ENCODE measurements around the gene MYO1H. TPM values are rescaled to one million over a fixed set of nuclear protein-coding genes. Genes with fewer than 3 reads are reported as not detected.
A peak's percentile ranks its signal among the peaks of the same experiment; 100 is the strongest.

Gene MYO1H
- total RNA-seq, 1 donor from 2014 or later, result not detected

- Mint-ChIP-seq H3K4me1 (peaks cover 61% of the 10 kb centered on the region), H3K36me3 (ENCODE audit: low read depth) (peaks cover 11% of the 10 kb centered on the region), H3K9me3 (no peaks in the 10 kb centered on the region), H3K27ac (ENCODE audit: unreplicated experiment) (peak overlapping the region; percentile 94), H3K4me3 (peak overlapping the region; percentile 70), H3K27me3 (ENCODE audit: low read depth) (no peaks in the 10 kb centered on the region)
- no peak for DNase-seq (ENCODE audit: low read depth, low spot score)
- no peak for TF ChIP-seq CTCF (conservative IDR thresholded peaks at IDR 0.05)
Observed at GRCh38 chr12:109458086-109458485, 110.4 kb downstream of the MYO1H start.

- Mint-ChIP-seq H3K9me3 (no peaks in the 10 kb centered on the region), H3K27me3 (ENCODE audit: low read depth) (no peaks in the 10 kb centered on the region), H3K4me1 (peaks cover 68% of the 10 kb centered on the region), H3K27ac (ENCODE audit: unreplicated experiment) (peak overlapping the region; percentile 44), H3K36me3 (ENCODE audit: low read depth) (peaks cover 11% of the 10 kb centered on the region), H3K4me3 (peak overlapping the region; percentile 35)
- no peak for DNase-seq (ENCODE audit: low read depth, low spot score)
- no peak for TF ChIP-seq CTCF (conservative IDR thresholded peaks at IDR 0.05)
Observed at GRCh38 chr12:109458771-109459208, 111.1 kb downstream of the MYO1H start.

- Mint-ChIP-seq H3K36me3 (ENCODE audit: low read depth) (peaks cover 9% of the 10 kb centered on the region), H3K4me3 (peak overlapping the region; percentile 35), H3K27me3 (ENCODE audit: low read depth) (no peaks in the 10 kb centered on the region), H3K9me3 (no peaks in the 10 kb centered on the region), H3K4me1 (peaks cover 72% of the 10 kb centered on the region), H3K27ac (ENCODE audit: unreplicated experiment) (peak overlapping the region; percentile 44)
- DNase-seq (ENCODE audit: low read depth, low spot score), result no peak
- no peak for TF ChIP-seq CTCF (conservative IDR thresholded peaks at IDR 0.05)
Observed at GRCh38 chr12:109459247-109459646, 111.5 kb downstream of the MYO1H start.

- Mint-ChIP-seq H3K27me3 (ENCODE audit: low read depth) (no peaks in the 10 kb centered on the region), H3K4me1 (peaks cover 83% of the 10 kb centered on the region), H3K4me3 (no peak overlapping the region), H3K27ac (ENCODE audit: unreplicated experiment) (no peak overlapping the region), H3K36me3 (ENCODE audit: low read depth) (peaks cover 13% of the 10 kb centered on the region), H3K9me3 (no peaks in the 10 kb centered on the region)
- no peak for DNase-seq (ENCODE audit: low read depth, low spot score)
- no peak for TF ChIP-seq CTCF (conservative IDR thresholded peaks at IDR 0.05)
Observed at GRCh38 chr12:109460538-109460937, 112.8 kb downstream of the MYO1H start.

GRCh38 chr12:109461049-109461845 is 113.5 kb downstream of the MYO1H start:
- no peak for TF ChIP-seq CTCF (conservative IDR thresholded peaks at IDR 0.05)
- Mint-ChIP-seq H3K4me3 (peak overlapping the region; percentile 39), H3K27me3 (ENCODE audit: low read depth) (no peaks in the 10 kb centered on the region), H3K4me1 (peaks cover 89% of the 10 kb centered on the region), H3K27ac (ENCODE audit: unreplicated experiment) (peak overlapping the region; percentile 88), H3K9me3 (no peaks in the 10 kb centered on the region), H3K36me3 (ENCODE audit: low read depth) (peaks cover 13% of the 10 kb centered on the region)
- DNase-seq (ENCODE audit: low read depth, low spot score), result no peak
